H1 (cell line): Measurements from ENCODE around the gene FAM120A. TPM values are rescaled to one million over a fixed set of nuclear protein-coding genes. Genes with fewer than 3 reads are reported as not detected.

Source experiments
- CTCF ChIA-PET: fragments of 300-600 bp; sonication (Branson Sonifier 250); formaldehyde crosslinking; loops from one replicate; lab custom pipeline; 2021; ENCODE audit not compliant: partially characterized antibody; lab: Charles Lee
- POLR2A ChIA-PET: fragments of 300-600 bp; sonication (Branson Sonifier 250); formaldehyde crosslinking; loops from one replicate; lab custom pipeline; 2021; ENCODE audit warnings: inconsistent platforms; ENCODE audit not compliant: partially characterized antibody; lab: Charles Lee
- DNase-seq, 2 experiments: peaks; one replicate each; pipeline versions ENCODE4 v3.0.0 to v3.0.0-alpha.2; 2010 to 2022; ENCODE audit warnings: low spot score in 2 of 2, low read depth in 1 of 2, mixed read lengths in 1 of 2
- FAIRE-seq: peaks from 2 replicates; lab custom pipeline; 2011; peaks lifted over from hg19 to GRCh38; lab: Jason Lieb, UNC
- H2AFZ ChIP-seq: 2 replicates; pipeline ENCODE4 v1.8.1; 2012; ENCODE audit warnings: low read length, inconsistent platforms
- H2AK5ac ChIP-seq: 2 replicates; pipeline ENCODE4 v1.6.1; 2013; ENCODE audit warnings: low read depth, low read length
- H2BK120ac ChIP-seq: replicated peaks from 2 replicates; pipeline ENCODE3; 2013; ENCODE audit warnings: low read depth, low read length, inconsistent platforms
- H2BK12ac ChIP-seq: 2 replicates; pipeline ENCODE4 v1.6.1; 2013; ENCODE audit warnings: low read depth, low read length
- H2BK15ac ChIP-seq: 2 replicates; pipeline ENCODE4 v1.6.1; 2013; ENCODE audit warnings: low read length
- H2BK20ac ChIP-seq: 2 replicates; pipeline ENCODE4 v1.6.1; 2013; ENCODE audit warnings: low read length
- H2BK5ac ChIP-seq: 2 replicates; pipeline ENCODE4 v1.6.1; 2013; ENCODE audit warnings: low read depth, low read length
- H3K14ac ChIP-seq: 2 replicates; pipeline ENCODE4 v1.6.1; 2013; ENCODE audit warnings: inconsistent platforms; ENCODE audit not compliant: insufficient read length
- H3K18ac ChIP-seq: 2 replicates; pipeline ENCODE4 v1.6.1; 2013; ENCODE audit warnings: low read length; ENCODE audit errors: extremely low read depth
- H3K23ac ChIP-seq: 2 replicates; pipeline ENCODE4 v1.6.1; 2013; ENCODE audit warnings: inconsistent platforms; ENCODE audit not compliant: insufficient read length
- H3K23me2 ChIP-seq: 2 replicates; pipeline ENCODE4 v1.6.1; 2013; ENCODE audit warnings: low read depth, low read length
- H3K27ac ChIP-seq: 2 replicates; pipeline ENCODE4 v1.6.1; 2011; ENCODE audit warnings: low read depth, low read length, inconsistent platforms
- H3K27me3 ChIP-seq, 4 experiments: replicated peaks in 1 of 4; 1 replicate in 1 of 4; 2 replicates in 3 of 4; pipeline versions ENCODE4 v1.6.1 to v1.8.1; 2011 to 2013; ENCODE audit warnings: low read length in 3 of 4, mild to moderate bottlenecking in 3 of 4, inconsistent platforms in 2 of 4, mixed read lengths in 2 of 4, moderate library complexity in 1 of 4; ENCODE audit not compliant: control insufficient read depth in 3 of 4, insufficient read depth in 3 of 4; ENCODE audit errors: extremely low read depth in 1 of 4
- H3K36me3 ChIP-seq, 4 experiments: 2 replicates each; pipeline versions ENCODE4 v1.6.1 to v1.8.1; 2011 to 2013; ENCODE audit warnings: mild to moderate bottlenecking in 4 of 4, low read length in 3 of 4, moderate library complexity in 2 of 4, control low read depth in 1 of 4, inconsistent platforms in 1 of 4; ENCODE audit not compliant: insufficient read depth in 4 of 4, control insufficient read depth in 2 of 4
- H3K4ac ChIP-seq: replicated peaks from 2 replicates; pipeline ENCODE3; 2013; ENCODE audit warnings: low read length, low read depth, mixed read lengths, inconsistent platforms; ENCODE audit not compliant: insufficient read length
- H3K4me1 ChIP-seq, 4 experiments: replicated peaks in 1 of 4; 1 replicate in 1 of 4; 2 replicates in 3 of 4; pipeline versions ENCODE4 v1.6.1 to v1.8.1; 2011 to 2013; ENCODE audit warnings: low read length in 3 of 4, inconsistent platforms in 2 of 4, mixed read lengths in 1 of 4; ENCODE audit not compliant: insufficient read depth in 4 of 4, control insufficient read depth in 3 of 4
- H3K4me2 ChIP-seq, 2 experiments: 2 replicates each; pipeline versions ENCODE4 v1.6.1 to v1.8.1; 2011 to 2013; ENCODE audit warnings: low read depth in 2 of 2, low read length in 2 of 2, control low read depth in 1 of 2, inconsistent platforms in 1 of 2, mild to moderate bottlenecking in 1 of 2; ENCODE audit not compliant: insufficient read depth in 1 of 2
- H3K4me3 ChIP-seq, 4 experiments: fragments of 200-600, 300-600 bp in 1 of 4; sonication (generic), shearing (Covaris generic), sonication (Bioruptor Twin) in 1 of 4; 2 replicates each; pipeline versions ENCODE4 v1.5.1 to v1.8.1; 2011 to 2016; ENCODE audit warnings: low read length in 4 of 4, low read depth in 3 of 4, control low read depth in 2 of 4, inconsistent platforms in 2 of 4, mild to moderate bottlenecking in 2 of 4, mixed read lengths in 1 of 4, moderate library complexity in 1 of 4; ENCODE audit not compliant: insufficient read depth in 2 of 4; ENCODE audit errors: extremely low read depth in 1 of 4
- H3K56ac ChIP-seq: replicated peaks from 2 replicates; pipeline ENCODE3; 2013; ENCODE audit warnings: low read depth, mild to moderate bottlenecking, mixed read lengths, low read length, inconsistent platforms; ENCODE audit not compliant: insufficient read length
- H3K79me1 ChIP-seq: 2 replicates; pipeline ENCODE4 v1.6.1; 2013; ENCODE audit warnings: low read depth, low read length, control low read depth
- H3K79me2 ChIP-seq, 2 experiments: 2 replicates each; pipeline versions ENCODE4 v1.6.1 to v1.8.1; 2012 to 2013; ENCODE audit warnings: low read length in 2 of 2, mild to moderate bottlenecking in 2 of 2, inconsistent platforms in 1 of 2; ENCODE audit not compliant: insufficient read depth in 2 of 2, control insufficient read depth in 1 of 2
- H3K9ac ChIP-seq, 4 experiments: replicated peaks in 1 of 4; 1 replicate in 1 of 4; 2 replicates in 3 of 4; pipeline versions ENCODE4 v1.6.1 to v1.8.1; 2011 to 2013; ENCODE audit warnings: low read depth in 3 of 4, low read length in 3 of 4, control low read depth in 2 of 4, mild to moderate bottlenecking in 2 of 4, moderate library complexity in 2 of 4, inconsistent platforms in 1 of 4; ENCODE audit errors: extremely low read depth in 1 of 4
- H3K9me3 ChIP-seq, 2 experiments: 2 replicates each; pipeline versions ENCODE4 v1.6.1 to v1.8.1; 2012 to 2013; ENCODE audit warnings: mild to moderate bottlenecking in 2 of 2, moderate library complexity in 2 of 2, control low read depth in 1 of 2, inconsistent platforms in 1 of 2, low read depth in 1 of 2, low read length in 1 of 2, mixed read lengths in 1 of 2; ENCODE audit not compliant: insufficient read depth in 2 of 2
- H4K20me1 ChIP-seq, 2 experiments: replicated peaks in 1 of 2; 2 replicates each; pipeline versions ENCODE3 to v1.8.1; 2011 to 2013; ENCODE audit warnings: inconsistent platforms in 2 of 2, low read length in 2 of 2, mild to moderate bottlenecking in 1 of 2; ENCODE audit not compliant: insufficient read depth in 2 of 2, control insufficient read depth in 1 of 2
- H4K5ac ChIP-seq: 2 replicates; pipeline ENCODE4 v1.6.1; 2013; ENCODE audit warnings: low read length, low read depth, mixed read lengths, inconsistent platforms; ENCODE audit not compliant: insufficient read length
- H4K8ac ChIP-seq: 2 replicates; pipeline ENCODE4 v1.8.0; 2013; ENCODE audit warnings: mild to moderate bottlenecking, moderate library complexity, low read length, inconsistent platforms; ENCODE audit not compliant: insufficient read depth; ENCODE audit errors: extremely low read depth
- H4K91ac ChIP-seq: replicated peaks from 2 replicates; pipeline ENCODE3; 2013; ENCODE audit warnings: low read length, mixed read lengths, inconsistent platforms; ENCODE audit not compliant: insufficient read length
- ASH2L ChIP-seq: fragments of 200-600, 300-600 bp; sonication (generic); IDR thresholded peaks from one replicate; pipeline ENCODE4 v1.7.1; 2017; ENCODE audit warnings: low read length
- CREB1 ChIP-seq: IDR thresholded peaks from 2 replicates; pipeline ENCODE4 v1.6.1; 2012; ENCODE audit warnings: inconsistent platforms
- RNF2 ChIP-seq: fragments of 200-900, 300-1000 bp; sonication (generic); IDR thresholded peaks from 2 replicates; pipeline ENCODE4 v1.7.1; 2016; ENCODE audit warnings: borderline replicate concordance, low read depth, mild to moderate bottlenecking, antibody characterized with exemption, low read length; ENCODE audit not compliant: poor library complexity, severe bottlenecking; ENCODE audit errors: missing control alignments
- WGBS, 2 experiments: shearing (Covaris generic) in 1 of 2; methylation state at CpG; one replicate each; pipeline versions ENCODE4 v1.1.6 to v1.1.7; 2013 to 2015; ENCODE audit warnings: low lambda C conversion rate in 2 of 2, mixed read lengths in 2 of 2, inconsistent platforms in 1 of 2, low coverage in 1 of 2, missing lambda C conversion rate in 1 of 2; ENCODE audit not compliant: insufficient replicate concordance in 2 of 2, insufficient coverage in 1 of 2, insufficient read length in 1 of 2; ENCODE audit errors: extremely low coverage in 1 of 2, missing lambda C conversion rate in 1 of 2; 5-methylcytosine and 5-hydroxymethylcytosine counted together
- polyA plus RNA-seq, 7 experiments: library from polyadenylated mRNA; depleted of rRNA in 3 of 7; stranded (reverse) in 5 of 7; unstranded in 2 of 7; fragments of >200 nt in 5 of 7; fragments of 200-250 nt in 2 of 7; gene quantifications; 1 replicate in 5 of 7; 2 replicates in 1 of 7; 4 replicates in 1 of 7; pipeline versions ENCODE4 v1.2.1 to v1.2.3, GENCODE V29; 2011 to 2013; ENCODE audit warnings: missing spikeins in 2 of 7, mixed read lengths in 2 of 7
- total RNA-seq: library from RNA; stranded (reverse); fragmentation: NEBNext Ultra II Directional; extraction: Animal tissue kit (Norgen Biotek cat#: 25700); gene quantifications from 2 replicates; pipeline ENCODE4 v1.2.1, GENCODE V29; 2021

The FAM120A gene
- total and polyA plus RNA-seq, 2 of the 8 experiments (the other 6 are each of a cell fraction or from before 2014, with no cell fraction given) = 24.9 to 54.7 TPM

DNA sequence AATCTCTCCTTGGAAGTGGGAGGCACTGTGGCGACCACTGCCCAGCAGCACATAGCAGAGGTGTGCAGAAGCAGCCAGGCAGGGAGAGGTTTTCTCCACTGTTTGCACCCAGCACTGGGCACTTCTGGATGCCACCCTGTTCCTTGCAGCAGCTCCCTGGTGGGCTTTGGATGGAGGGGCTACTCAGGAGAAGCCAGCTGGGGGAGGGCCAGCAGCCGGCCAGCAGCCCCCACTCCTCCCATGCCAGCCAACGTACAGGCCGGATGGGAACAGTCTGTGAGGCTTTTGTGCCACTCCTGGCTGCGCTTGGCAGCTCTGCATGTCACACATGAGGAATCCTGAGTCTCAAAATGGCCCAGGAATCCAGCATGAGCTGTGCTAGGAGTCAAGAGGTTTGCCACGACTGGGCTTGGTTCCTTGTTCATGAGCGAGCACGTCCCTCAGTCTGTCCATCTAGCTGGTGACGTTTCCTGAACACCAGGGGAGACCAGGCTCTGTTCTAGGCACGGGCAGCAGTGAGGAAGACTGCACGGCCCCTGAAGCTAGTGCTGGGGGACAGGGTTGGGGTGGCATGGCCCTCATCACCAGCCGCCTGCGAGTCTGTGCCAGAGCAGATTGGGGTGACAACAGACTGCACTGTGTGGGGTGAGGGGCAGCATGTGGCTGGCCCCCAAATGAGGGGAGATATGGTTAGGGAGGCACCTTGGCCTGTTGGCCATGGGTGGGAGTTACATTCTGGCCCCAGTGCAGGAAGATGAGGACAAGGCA, 135.0 kb downstream of the FAM120A start:
- no peak overlapping the region for H3K18ac ChIP-seq
- H3K36me3 ChIP-seq = no peaks in the 10 kb centered on the region
- POLR2A ChIA-PET = no interaction called here
- H3K4me1 ChIP-seq = peaks cover 0 to 7% (median 3%) of the 10 kb centered on the region in 4 experiments; a peak in 2 of 7 replicates
- no peak overlapping the region for H2BK5ac ChIP-seq
- 0 out of 2 replicates have a peak overlapping the region, but pooled peaks have one; percentile 24 for H2AK5ac ChIP-seq
- TF ChIP-seq RNF2 (no peak), ASH2L (no peak), CREB1 (no peak)
- no peaks in the 10 kb centered on the region for H3K23me2 ChIP-seq
- H3K4ac ChIP-seq = no peak overlapping the region
- CTCF ChIA-PET = interaction anchor here (2.2 kb wide), 1 partner anchor 10 kb away, joined by 12 read pairs; no protein-coding TSS in a partner anchor
- no peak overlapping the region for H4K5ac ChIP-seq
- no peaks in the 10 kb centered on the region for H3K9me3 ChIP-seq
- no peak overlapping the region for H2BK12ac ChIP-seq
- H3K27ac ChIP-seq = no peak overlapping the region
- no peak overlapping the region for H3K56ac ChIP-seq
- peaks cover 2 to 5% of the 10 kb centered on the region in 2 experiments for H4K20me1 ChIP-seq
- 91% methylated on average over 13 of the region's 13 CpGs; no CpG with 5 or more reads in 1 of the 2 experiments for WGBS, 2 experiments
- H3K4me3 ChIP-seq = no peak overlapping the region
- H4K91ac ChIP-seq = no peak overlapping the region
- no peak overlapping the region for H2BK15ac ChIP-seq
- no peak overlapping the region for H2BK20ac ChIP-seq
- no peak for DNase-seq
- H2BK120ac ChIP-seq = no peak overlapping the region
- H3K79me1 ChIP-seq = peaks cover 20% of the 10 kb centered on the region
- H4K8ac ChIP-seq = no peak overlapping the region
- H3K27me3 ChIP-seq = no peaks in the 10 kb centered on the region
- no peak for FAIRE-seq
- H3K14ac ChIP-seq = no peak overlapping the region
- H3K9ac ChIP-seq = no peak overlapping the region
- H2AFZ ChIP-seq = no peak overlapping the region
- H3K79me2 ChIP-seq = peaks cover 0 to 43% of the 10 kb centered on the region in 2 experiments; a peak in 2 of 4 replicates
- H3K4me2 ChIP-seq = no peak overlapping the region
- no peak overlapping the region for H3K23ac ChIP-seq
